ENCODE results near the gene MAML3. TPM values are rescaled to one million over a fixed set of nuclear protein-coding genes. Genes with fewer than 3 reads are reported as not detected.

MAML3 gene
- total and polyA plus RNA-seq, 8 donors, result 5.8 to 18.7 (median 16.7) TPM

GRCh38 chr4:139880841-139881240 is 273.1 kb downstream of the MAML3 start:
- intact Hi-C loops (cut with DNase I), result no loop called here
- Histone ChIP-seq H3K27ac (no peak overlapping the region), H3K4me1 (peaks cover 0 to 5% of the 10 kb centered on the region in 2 donors), H3K9me3 (no peaks in the 10 kb centered on the region), H3K27me3 (no peaks in the 10 kb centered on the region), H3K4me3 (no peak overlapping the region), H3K36me3 (no peaks in the 10 kb centered on the region)
- DNase-seq (no peak), ATAC-seq (no peak)
- no peak for TF ChIP-seq CTCF (IDR thresholded peaks at IDR 0.05)

- no peak for TF ChIP-seq CTCF (IDR thresholded peaks at IDR 0.05)
- H3K9me3 ChIP-seq, result no peaks in the 10 kb centered on the region
- DNase-seq (no peak), ATAC-seq (no peak)
- no peak overlapping the region for H3K4me3 ChIP-seq
- no peak overlapping the region for H3K27ac ChIP-seq
- peaks cover 5% of the 10 kb centered on the region in 2 donors for H3K4me1 ChIP-seq
- intact Hi-C loops (cut with DNase I), result no loop called here
- no peaks in the 10 kb centered on the region for H3K36me3 ChIP-seq
- H3K27me3 ChIP-seq, result no peaks in the 10 kb centered on the region
Measured at GRCh38 chr4:139878050-139878449, 275.9 kb downstream of the MAML3 start.

GRCh38 chr4:139876337-139876941 is 277.5 kb downstream of the MAML3 start:
- Histone ChIP-seq H3K27ac (no peak overlapping the region), H3K4me1 (peaks cover 5 to 21% of the 10 kb centered on the region in 2 donors), H3K36me3 (no peaks in the 10 kb centered on the region), H3K4me3 (no peak overlapping the region), H3K9me3 (no peaks in the 10 kb centered on the region), H3K27me3 (no peaks in the 10 kb centered on the region)
- no peak for DNase-seq
- ATAC-seq, result peak; percentile 37
- TF ChIP-seq CTCF (IDR thresholded peaks at IDR 0.05), result no peak
- intact Hi-C loops (cut with DNase I), result no loop called here

GRCh38 chr4:139875411-139875825 is 278.6 kb downstream of the MAML3 start:
- intact Hi-C loops (cut with DNase I), result no loop called here
- TF ChIP-seq CTCF (IDR thresholded peaks at IDR 0.05), result no peak
- peaks cover 5 to 24% of the 10 kb centered on the region in 2 donors for H3K4me1 ChIP-seq
- ATAC-seq (no peak), DNase-seq (no peak)
- no peaks in the 10 kb centered on the region for H3K36me3 ChIP-seq
- H3K27me3 ChIP-seq, result no peaks in the 10 kb centered on the region
- no peaks in the 10 kb centered on the region for H3K9me3 ChIP-seq
- H3K4me3 ChIP-seq, result no peak overlapping the region
- H3K27ac ChIP-seq, result no peak overlapping the region

- Histone ChIP-seq H3K27ac (peak overlapping the region in 1 of 2 donors; percentile 26), H3K36me3 (no peaks in the 10 kb centered on the region), H3K9me3 (no peaks in the 10 kb centered on the region), H3K4me3 (no peak overlapping the region), H3K4me1 (peaks cover 9 to 24% of the 10 kb centered on the region in 2 donors), H3K27me3 (no peaks in the 10 kb centered on the region)
- intact Hi-C loops (cut with DNase I), result no loop called here
- peak in 1 of 4 donors; percentile 47 for DNase-seq
- ATAC-seq, result no peak
- no peak for TF ChIP-seq CTCF (IDR thresholded peaks at IDR 0.05)
Measured at GRCh38 chr4:139873111-139873860, 280.7 kb downstream of the MAML3 start.
